HCT116 (cell line): Measurements from ENCODE around the gene CDK11B. TPM values are rescaled to one million over a fixed set of nuclear protein-coding genes. Genes with fewer than 3 reads are reported as not detected.

ENCODE experiments used
- ATAC-seq: fragments of 200-7000 bp; cut with Tn5 transposase; 2 replicates; pipeline ENCODE4 v1.9.1; 2020; ENCODE audit warnings: mild to moderate bottlenecking, moderate library complexity
- BruUV-seq: library from RNA; stranded (reverse); fragments of 400-500 nt; replicated peaks from 2 replicates; lab custom pipeline; 2021; lab: Mats Ljungman, UMichigan
- CTCF ChIA-PET: fragments of 300-600 bp; sonication (Branson Sonifier 250); formaldehyde crosslinking; loops from one replicate; lab custom pipeline; 2021; ENCODE audit warnings: antibody characterized with exemption; lab: Charles Lee
- POLR2A ChIA-PET: fragments of 300-600, 350-600 bp; sonication (Branson Sonifier 250); formaldehyde crosslinking; loops from one replicate; lab custom pipeline; 2021; ENCODE audit warnings: antibody characterized with exemption; lab: Charles Lee
- RAD21 ChIA-PET, 2 experiments: fragments of 300-600 bp; sonication (Branson Sonifier 250); formaldehyde crosslinking; loops; one replicate each; lab custom pipeline; 2023; ENCODE audit warnings: low total read pairs in 2 of 2; ENCODE audit not compliant: uncharacterized antibody in 2 of 2, unreplicated experiment in 2 of 2, low non-redundant PET in 1 of 2; lab: Charles Lee
- DNase-seq: peaks from one replicate; pipeline ENCODE4 v3.0.0-alpha.2; 2010; ENCODE audit warnings: low read depth, low spot score
- H2AFZ ChIP-seq: fragments of 200-600 bp; shearing (Covaris generic), sonication (generic); 2 replicates; pipeline ENCODE4 v1.6.1; 2017; ENCODE audit warnings: low read depth, mixed run types, mixed read lengths, antibody characterized with exemption, low read length; ENCODE audit not compliant: poor library complexity, severe bottlenecking
- H3K27ac ChIP-seq: 2 replicates; pipeline ENCODE4 v1.5.1; 2012; ENCODE audit warnings: low read depth, low read length
- H3K27me3 ChIP-seq: fragments of 200-600 bp; sonication (generic); 2 replicates; pipeline ENCODE4 v1.6.1; 2016; ENCODE audit warnings: mixed run types, low read length, mixed read lengths; ENCODE audit not compliant: insufficient read depth
- H3K36me3 ChIP-seq, 2 experiments: fragments of 200-500 bp in 1 of 2; fragments of 200-600 bp in 1 of 2; sonication (Bioruptor generic) in 1 of 2; sonication (generic) in 1 of 2; 2 replicates each; pipeline versions ENCODE4 v1.5.1 to v1.6.1; 2014 to 2016; ENCODE audit warnings: low read length in 2 of 2, inconsistent platforms in 1 of 2, mixed read lengths in 1 of 2, mixed run types in 1 of 2; ENCODE audit not compliant: insufficient read depth in 2 of 2, control insufficient read depth in 1 of 2
- H3K4me1 ChIP-seq, 2 experiments: fragments of 200-600 bp in 1 of 2; sonication (generic) in 1 of 2; 2 replicates each; pipeline versions ENCODE4 v1.5.1 to v1.6.1; 2012 to 2017; ENCODE audit warnings: low read length in 2 of 2, inconsistent platforms in 1 of 2, mild to moderate bottlenecking in 1 of 2, mixed read lengths in 1 of 2, mixed run types in 1 of 2, moderate library complexity in 1 of 2; ENCODE audit not compliant: insufficient read depth in 2 of 2, control insufficient read depth in 1 of 2
- H3K4me2 ChIP-seq: fragments of 200-600 bp; sonication (generic); 2 replicates; pipeline ENCODE4 v1.6.1; 2017; ENCODE audit warnings: mixed run types, low read length, mixed read lengths
- H3K4me3 ChIP-seq, 2 experiments: fragments of 200-600 bp in 1 of 2; sonication (generic) in 1 of 2; replicated peaks in 1 of 2; 2 replicates each; pipeline ENCODE4 v1.5.1; 2011 to 2016; ENCODE audit warnings: low read length in 2 of 2, control low read depth in 1 of 2, low read depth in 1 of 2, mild to moderate bottlenecking in 1 of 2, mixed read lengths in 1 of 2, mixed run types in 1 of 2
- H3K79me2 ChIP-seq: fragments of 200-600 bp; sonication (generic); 2 replicates; pipeline ENCODE4 v1.6.1; 2017; ENCODE audit warnings: mild to moderate bottlenecking, mixed run types, low read length, moderate library complexity, mixed read lengths; ENCODE audit not compliant: insufficient read depth
- H3K9ac ChIP-seq: fragments of 200-600 bp; sonication (generic); 2 replicates; pipeline ENCODE4 v1.6.1; 2016; ENCODE audit warnings: low read length, mixed read lengths
- H3K9me2 ChIP-seq: fragments of 200-600 bp; sonication (generic), shearing (Covaris generic); 2 replicates; pipeline ENCODE4 v1.6.1; 2017; ENCODE audit warnings: mixed run types, mild to moderate bottlenecking, moderate library complexity; ENCODE audit not compliant: insufficient read depth
- H3K9me3 ChIP-seq, 2 experiments: fragments of 200-500 bp in 1 of 2; fragments of 200-600 bp in 1 of 2; sonication (Bioruptor generic) in 1 of 2; sonication (generic) in 1 of 2; 2 replicates each; pipeline ENCODE4 v1.6.1; 2014 to 2017; ENCODE audit warnings: low read length in 2 of 2, mixed read lengths in 2 of 2, inconsistent platforms in 1 of 2, low read depth in 1 of 2, mild to moderate bottlenecking in 1 of 2, mixed run types in 1 of 2, moderate library complexity in 1 of 2; ENCODE audit not compliant: control insufficient read depth in 1 of 2, insufficient read depth in 1 of 2
- H4K20me1 ChIP-seq: fragments of 200-600 bp; sonication (generic), shearing (Covaris generic); 2 replicates; pipeline ENCODE4 v1.6.1; 2017; ENCODE audit warnings: mixed run types, mild to moderate bottlenecking, moderate library complexity; ENCODE audit not compliant: insufficient read depth
- CBX3 ChIP-seq: IDR thresholded peaks from 2 replicates; pipeline ENCODE4 v1.6.1; 2012; ENCODE audit warnings: low read depth
- CEBPB ChIP-seq: IDR thresholded peaks from 2 replicates; pipeline ENCODE4 v1.6.1; 2012; ENCODE audit warnings: low read depth
- ELF1 ChIP-seq: IDR thresholded peaks from 2 replicates; pipeline ENCODE4 v1.6.1; 2012; ENCODE audit warnings: low read depth, borderline replicate concordance
- EZH2phosphoT487 ChIP-seq: fragments of 200-600 bp; IDR thresholded peaks from 2 replicates; pipeline ENCODE4 v1.6.1; 2018; ENCODE audit warnings: antibody characterized with exemption, borderline replicate concordance
- FOSL1 ChIP-seq: IDR thresholded peaks from 2 replicates; pipeline ENCODE4 v1.6.1; 2012; ENCODE audit warnings: low read depth
- JUND ChIP-seq: IDR thresholded peaks from 2 replicates; pipeline ENCODE4 v1.6.1; 2012
- MAX ChIP-seq: IDR thresholded peaks from 2 replicates; pipeline ENCODE4 v1.6.1; 2012
- POLR2A ChIP-seq: IDR thresholded peaks from 2 replicates; pipeline ENCODE4 v1.7.0; 2011; ENCODE audit warnings: borderline replicate concordance; ENCODE audit not compliant: insufficient read depth, insufficient read length; ENCODE audit errors: extremely low read depth
- RAD21 ChIP-seq: IDR thresholded peaks from 2 replicates; pipeline ENCODE4 v1.6.1; 2012; ENCODE audit warnings: low read depth, mild to moderate bottlenecking
- REST ChIP-seq: IDR thresholded peaks from 2 replicates; pipeline ENCODE4 v1.6.1; 2012; ENCODE audit warnings: low read depth
- SIN3A ChIP-seq: IDR thresholded peaks from 2 replicates; pipeline ENCODE4 v1.6.1; 2012; ENCODE audit warnings: low read depth
- SP1 ChIP-seq: IDR thresholded peaks from 2 replicates; pipeline ENCODE4 v1.6.1; 2012; ENCODE audit warnings: low read depth
- ZFX ChIP-seq: fragments of 450-650 bp; IDR thresholded peaks from 2 replicates; pipeline ENCODE4 v1.6.1; 2017
- intact Hi-C: fragments of 100-400 bp; cut with micrococcal nuclease; formaldehyde crosslinking; loops from 2 replicates; pipeline ENCODE4 v1.10.0; 2022
- total RNA-seq: library from RNA; stranded (reverse); gene quantifications from one replicate; pipeline ENCODE4 v1.2.1, GENCODE V29; 2021; ENCODE audit not compliant: unreplicated experiment

CDK11B gene
- total RNA-seq, 1 experiment from 2014 or later, result 31.5 TPM

GRCh38 chr1:1602304-1602967, 56.4 kb downstream of the CDK11B start:
- ChIA-PET CTCF (no interaction called here), POLR2A (no interaction called here), RAD21 (interaction anchor here in 1 of 2 experiments (0.7 kb wide), 1 partner anchor 674 kb away, joined by 3 read pairs; no protein-coding TSS in a partner anchor)
- no peaks in the 10 kb centered on the region for H3K9me3 ChIP-seq
- intact Hi-C loops, result no loop called here
- H3K27me3 ChIP-seq, result no peaks in the 10 kb centered on the region
- H4K20me1 ChIP-seq, result no peaks in the 10 kb centered on the region
- no peak overlapping the region for H3K27ac ChIP-seq
- ATAC-seq, result no peak
- BruUV-seq, result no TSS peak
- H3K36me3 ChIP-seq, result no peaks in the 10 kb centered on the region
- no peaks in the 10 kb centered on the region for H3K9me2 ChIP-seq
- no peak overlapping the region for H2AFZ ChIP-seq
- no peak overlapping the region for H3K4me3 ChIP-seq
- no peak overlapping the region for H3K4me2 ChIP-seq
- H3K79me2 ChIP-seq, result no peaks in the 10 kb centered on the region
- TF ChIP-seq SIN3A, result no peak
- no peak for TF ChIP-seq POLR2A
- TF ChIP-seq SP1, result no peak
- no peak for TF ChIP-seq RAD21
- no peak for TF ChIP-seq ELF1
- no peak for TF ChIP-seq EZH2phosphoT487
- no peak for TF ChIP-seq CEBPB
- TF ChIP-seq ZFX, result no peak
- TF ChIP-seq JUND, result no peak
- TF ChIP-seq CBX3, result no peak
- TF ChIP-seq REST, result no peak
- no peak for TF ChIP-seq FOSL1
- no peak for TF ChIP-seq MAX
- H3K9ac ChIP-seq, result no peak overlapping the region
- no peak for DNase-seq
- peaks cover 9 to 28% of the 10 kb centered on the region in 2 experiments; a peak in 3 of 4 replicates for H3K4me1 ChIP-seq
